HL-60 (cell line): ENCODE results near the gene NLRC5.
"Not testable (repeated sequence)": the region's sequence is repeated elsewhere in the genome, so short reads cannot be mapped to it uniquely, and the experiment has no call there.

ENCODE experiments used
- DNase-seq, 2 experiments: peaks; one replicate each; pipeline ENCODE4 v3.0.0-alpha.2; 2010 to 2020; ENCODE audit warnings: low read depth in 1 of 2, low spot score in 1 of 2
- H3K27ac ChIP-seq: fragments of 250-450 bp; sonication (Bioruptor Pico); replicated peaks from 2 replicates; pipeline ENCODE4 v1.5.1; 2020; ENCODE audit warnings: mild to moderate bottlenecking, moderate library complexity
- H3K27me3 ChIP-seq: fragments of 250-450 bp; sonication (Bioruptor Pico); 2 replicates; pipeline ENCODE4 v1.5.1; 2021; ENCODE audit warnings: mild to moderate bottlenecking, moderate library complexity; ENCODE audit not compliant: insufficient read depth, poor library complexity, severe bottlenecking
- H3K4me3 ChIP-seq: replicated peaks from 2 replicates; pipeline ENCODE4 v1.5.1; 2011; ENCODE audit warnings: mild to moderate bottlenecking, control low read depth, low read length; ENCODE audit not compliant: insufficient read depth
- GABPA ChIP-seq: IDR thresholded peaks from 2 replicates; pipeline ENCODE4 v1.6.1; 2012; ENCODE audit warnings: low read depth
- POLR2AphosphoS5 ChIP-seq: IDR thresholded peaks from 2 replicates; pipeline ENCODE4 v1.6.1; 2012; ENCODE audit warnings: low read depth
- SPI1 ChIP-seq: IDR thresholded peaks from 2 replicates; pipeline ENCODE4 v1.6.1; 2012; ENCODE audit warnings: low read depth, mild to moderate bottlenecking, borderline replicate concordance
- TF ChIP-seq, protein P1 (sequence below): IDR thresholded peaks from 2 replicates; pipeline ENCODE4 v1.6.1; 2012; ENCODE audit warnings: low read depth; ENCODE audit not compliant: insufficient replicate concordance
- TF ChIP-seq, protein P2 (sequence below): IDR thresholded peaks from one replicate; pipeline ENCODE4 v1.5.1; 2011; ENCODE audit warnings: low read length, control low read depth, inconsistent platforms; ENCODE audit not compliant: insufficient read depth

NLRC5 gene

DNA sequence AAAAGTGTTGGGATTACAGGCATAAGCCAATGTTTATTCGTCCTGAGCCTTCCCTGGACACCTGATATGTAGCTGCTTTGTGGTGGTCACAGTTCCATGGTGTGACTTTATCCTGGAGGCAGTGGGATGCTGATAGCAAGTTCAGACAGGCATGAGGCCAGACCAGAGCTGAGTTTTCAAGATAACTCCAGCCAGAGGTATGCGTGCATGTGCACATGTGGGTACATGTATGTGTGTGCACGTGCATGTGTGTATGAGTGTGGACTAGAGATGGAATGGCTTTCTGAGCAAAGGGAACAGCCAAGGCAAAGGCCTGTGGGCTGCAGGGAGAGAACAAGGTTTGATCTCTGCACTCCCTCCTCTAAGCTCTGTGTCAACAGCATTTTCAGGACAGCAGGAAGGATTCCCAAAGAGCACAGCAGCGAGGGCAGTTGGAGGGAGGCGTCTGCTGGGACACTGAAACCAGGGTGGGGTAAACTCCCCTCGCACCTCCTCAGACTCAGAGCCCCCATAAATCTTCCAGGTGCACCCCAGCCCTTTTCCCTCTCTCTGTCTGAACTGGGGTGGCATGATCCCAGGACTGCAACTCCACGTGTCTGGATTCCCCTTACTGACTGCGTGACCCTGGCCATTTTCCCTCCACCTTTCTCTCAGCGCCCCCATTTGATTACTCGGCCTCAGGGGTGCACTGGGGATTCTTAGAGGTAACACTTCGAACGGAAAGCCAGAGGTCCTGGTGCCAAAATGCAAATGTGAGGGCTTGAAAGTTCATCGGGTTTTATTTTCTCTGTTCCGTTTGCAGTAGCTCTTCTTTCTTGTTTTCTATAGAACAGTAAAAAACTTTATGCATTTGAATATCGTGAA lies 15.3 kb downstream of the NLRC5 start:
- H3K4me3 ChIP-seq = no peak overlapping the region
- DNase-seq = no peak
- no peaks in the 10 kb centered on the region for H3K27me3 ChIP-seq
- TF ChIP-seq, protein P1, sequence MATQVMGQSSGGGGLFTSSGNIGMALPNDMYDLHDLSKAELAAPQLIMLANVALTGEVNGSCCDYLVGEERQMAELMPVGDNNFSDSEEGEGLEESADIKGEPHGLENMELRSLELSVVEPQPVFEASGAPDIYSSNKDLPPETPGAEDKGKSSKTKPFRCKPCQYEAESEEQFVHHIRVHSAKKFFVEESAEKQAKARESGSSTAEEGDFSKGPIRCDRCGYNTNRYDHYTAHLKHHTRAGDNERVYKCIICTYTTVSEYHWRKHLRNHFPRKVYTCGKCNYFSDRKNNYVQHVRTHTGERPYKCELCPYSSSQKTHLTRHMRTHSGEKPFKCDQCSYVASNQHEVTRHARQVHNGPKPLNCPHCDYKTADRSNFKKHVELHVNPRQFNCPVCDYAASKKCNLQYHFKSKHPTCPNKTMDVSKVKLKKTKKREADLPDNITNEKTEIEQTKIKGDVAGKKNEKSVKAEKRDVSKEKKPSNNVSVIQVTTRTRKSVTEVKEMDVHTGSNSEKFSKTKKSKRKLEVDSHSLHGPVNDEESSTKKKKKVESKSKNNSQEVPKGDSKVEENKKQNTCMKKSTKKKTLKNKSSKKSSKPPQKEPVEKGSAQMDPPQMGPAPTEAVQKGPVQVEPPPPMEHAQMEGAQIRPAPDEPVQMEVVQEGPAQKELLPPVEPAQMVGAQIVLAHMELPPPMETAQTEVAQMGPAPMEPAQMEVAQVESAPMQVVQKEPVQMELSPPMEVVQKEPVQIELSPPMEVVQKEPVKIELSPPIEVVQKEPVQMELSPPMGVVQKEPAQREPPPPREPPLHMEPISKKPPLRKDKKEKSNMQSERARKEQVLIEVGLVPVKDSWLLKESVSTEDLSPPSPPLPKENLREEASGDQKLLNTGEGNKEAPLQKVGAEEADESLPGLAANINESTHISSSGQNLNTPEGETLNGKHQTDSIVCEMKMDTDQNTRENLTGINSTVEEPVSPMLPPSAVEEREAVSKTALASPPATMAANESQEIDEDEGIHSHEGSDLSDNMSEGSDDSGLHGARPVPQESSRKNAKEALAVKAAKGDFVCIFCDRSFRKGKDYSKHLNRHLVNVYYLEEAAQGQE = no peak
- TF ChIP-seq SPI1 (no peak), GABPA (no peak), POLR2AphosphoS5 (no peak)
- TF ChIP-seq, protein P2, sequence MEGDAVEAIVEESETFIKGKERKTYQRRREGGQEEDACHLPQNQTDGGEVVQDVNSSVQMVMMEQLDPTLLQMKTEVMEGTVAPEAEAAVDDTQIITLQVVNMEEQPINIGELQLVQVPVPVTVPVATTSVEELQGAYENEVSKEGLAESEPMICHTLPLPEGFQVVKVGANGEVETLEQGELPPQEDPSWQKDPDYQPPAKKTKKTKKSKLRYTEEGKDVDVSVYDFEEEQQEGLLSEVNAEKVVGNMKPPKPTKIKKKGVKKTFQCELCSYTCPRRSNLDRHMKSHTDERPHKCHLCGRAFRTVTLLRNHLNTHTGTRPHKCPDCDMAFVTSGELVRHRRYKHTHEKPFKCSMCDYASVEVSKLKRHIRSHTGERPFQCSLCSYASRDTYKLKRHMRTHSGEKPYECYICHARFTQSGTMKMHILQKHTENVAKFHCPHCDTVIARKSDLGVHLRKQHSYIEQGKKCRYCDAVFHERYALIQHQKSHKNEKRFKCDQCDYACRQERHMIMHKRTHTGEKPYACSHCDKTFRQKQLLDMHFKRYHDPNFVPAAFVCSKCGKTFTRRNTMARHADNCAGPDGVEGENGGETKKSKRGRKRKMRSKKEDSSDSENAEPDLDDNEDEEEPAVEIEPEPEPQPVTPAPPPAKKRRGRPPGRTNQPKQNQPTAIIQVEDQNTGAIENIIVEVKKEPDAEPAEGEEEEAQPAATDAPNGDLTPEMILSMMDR = no peak
- no peak overlapping the region for H3K27ac ChIP-seq

DNA sequence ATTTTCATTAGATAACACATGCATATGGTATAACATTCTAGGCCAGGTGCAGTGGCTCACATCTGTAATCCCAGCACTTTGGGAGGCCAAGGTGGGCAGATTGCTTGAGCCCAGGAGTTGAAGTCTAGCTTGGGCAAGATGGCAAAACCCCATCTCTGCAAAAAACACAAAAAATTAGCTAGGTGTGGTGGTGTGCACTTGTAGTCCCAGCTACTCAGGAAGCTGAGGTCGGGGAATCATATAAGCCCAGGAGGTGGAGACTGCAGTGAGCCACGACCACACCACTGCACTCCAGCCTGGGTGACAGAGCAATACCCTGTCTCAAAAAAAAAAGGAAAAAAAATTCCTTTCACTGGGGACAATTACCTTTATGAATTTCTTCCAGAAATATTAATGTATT lies 16.2 kb downstream of the NLRC5 start:
- not testable (repeated sequence) for H3K4me3 ChIP-seq, H3K27me3 ChIP-seq, DNase-seq, H3K27ac ChIP-seq

DNA sequence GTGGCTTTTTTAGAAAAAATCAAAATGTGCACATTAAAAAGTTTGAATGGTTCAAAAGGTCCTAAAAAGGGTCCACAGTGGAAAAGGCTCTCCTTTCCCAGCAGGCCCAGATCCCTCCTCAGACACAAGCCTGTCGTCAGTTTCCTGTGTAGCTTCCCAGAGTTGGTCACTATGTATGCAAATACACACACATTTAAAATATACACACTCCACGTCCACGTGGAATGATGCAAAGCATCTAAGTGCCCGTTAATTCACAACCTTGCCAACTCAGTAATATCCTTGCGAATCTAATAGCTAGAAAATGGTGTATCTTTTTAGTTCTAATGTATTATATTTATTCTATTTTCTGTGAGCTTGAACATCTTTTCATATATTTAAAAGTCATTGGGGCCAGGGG lies 17.7 kb downstream of the NLRC5 start:
- no peaks in the 10 kb centered on the region for H3K27me3 ChIP-seq
- H3K27ac ChIP-seq = no peak overlapping the region
- no peak for DNase-seq
- no peak overlapping the region for H3K4me3 ChIP-seq
- TF ChIP-seq SPI1 (no peak), POLR2AphosphoS5 (no peak), GABPA (no peak)
- TF ChIP-seq, protein P1 = no peak
- TF ChIP-seq, protein P2 = no peak

DNA sequence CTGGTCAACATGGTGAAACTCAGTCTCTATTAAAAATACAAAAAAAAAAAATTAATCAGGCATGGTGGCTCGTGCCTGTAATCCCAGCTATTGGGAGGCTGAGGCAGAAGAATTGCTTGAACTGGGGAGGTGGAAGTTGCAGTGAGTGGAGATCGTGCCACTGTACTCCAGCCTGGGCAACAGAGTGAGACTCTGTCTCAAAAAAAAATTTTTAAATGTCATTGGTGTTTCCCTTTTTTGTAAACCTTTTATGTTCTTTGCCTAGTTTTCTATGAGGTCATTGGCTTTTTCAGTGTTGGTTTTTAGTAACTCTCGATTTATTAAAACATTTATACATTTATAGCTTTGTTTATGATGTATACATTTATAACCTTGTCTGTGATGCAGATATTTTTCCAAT lies 18.2 kb downstream of the NLRC5 start:
- Histone ChIP-seq H3K27ac (no peak overlapping the region), H3K27me3 (no peaks in the 10 kb centered on the region), H3K4me3 (no peak overlapping the region)
- TF ChIP-seq, protein P2 = no peak
- no peak for TF ChIP-seq GABPA
- TF ChIP-seq SPI1 = no peak
- TF ChIP-seq, protein P1 = no peak
- no peak for TF ChIP-seq POLR2AphosphoS5
- no peak for DNase-seq
